Gastrocnemius medialis (tissue), 4 donors: ENCODE results near the gene ANKRD55. TPM values are rescaled to one million over a fixed set of nuclear protein-coding genes. Genes with fewer than 3 reads are reported as not detected.
"Not testable (repeated sequence)": the region's sequence is repeated elsewhere in the genome, so short reads cannot be mapped to it uniquely, and the experiment has no call there.

Experiments used
- ATAC-seq, 2 donors: fragments of 150-250 bp; one replicate each; pipeline ENCODE4 v1.9.1; 2016
- DNase-seq, 2 donors: peaks; one replicate each; pipeline ENCODE4 v3.0.0-alpha.2; 2019
- H3K27ac ChIP-seq, 4 donors: fragments of 200-600 bp; sonication (generic); 1 replicate in 1 of 4; 2 replicates in 3 of 4; pipeline ENCODE4 v1.5.1; 2016 to 2018; ENCODE audit warnings: mild to moderate bottlenecking in 2 of 4, moderate library complexity in 1 of 4
- H3K27me3 ChIP-seq, 3 donors: fragments of 200-600 bp; sonication (generic) in 2 of 3; 1 replicate in 1 of 3; 2 replicates in 2 of 3; pipeline versions ENCODE4 v1.5.1 to v1.6.0; 2016 to 2019; ENCODE audit warnings: mild to moderate bottlenecking in 1 of 3, moderate library complexity in 1 of 3
- H3K36me3 ChIP-seq, 2 donors: fragments of 200-600 bp; sonication (generic) in 1 of 2; one replicate each; pipeline ENCODE4 v1.5.1; 2017 to 2018
- H3K4me1 ChIP-seq, 2 donors: fragments of 200-600 bp; sonication (generic) in 1 of 2; one replicate each; pipeline ENCODE4 v1.5.1; 2016 to 2017; ENCODE audit warnings: mild to moderate bottlenecking in 2 of 2
- H3K4me3 ChIP-seq, 4 donors: fragments of 200-600 bp; sonication (generic) in 3 of 4; 1 replicate in 1 of 4; 2 replicates in 3 of 4; pipeline ENCODE4 v1.5.1; 2016 to 2019; ENCODE audit warnings: mild to moderate bottlenecking in 2 of 4
- H3K9me3 ChIP-seq, 3 donors: fragments of 200-600 bp; sonication (generic) in 2 of 3; 1 replicate in 1 of 3; 2 replicates in 2 of 3; pipeline ENCODE4 v1.5.1; 2016 to 2019
- POLR2A ChIP-seq, 2 donors: fragments of 450-650 bp; IDR thresholded peaks; one replicate each; pipeline ENCODE4 v1.6.1; 2017; ENCODE audit warnings: antibody characterized with exemption in 2 of 2, mild to moderate bottlenecking in 2 of 2, moderate library complexity in 2 of 2
- in situ Hi-C, 4 donors: fragments of 200-750 bp; cut with MboI; loops; one replicate each; pipeline versions ENCODE4 v1.15.0 to v1.8.0; 2017; ENCODE audit warnings: low sequenced_read_pairs in 4 of 4
- intact Hi-C: fragments of 100-400 bp; cut with DNase I; formaldehyde crosslinking; loops from one replicate; pipeline ENCODE4 v1.15.1; 2023; ENCODE audit warnings: low total_unique reads
- total RNA-seq, 4 donors: library from RNA; depleted of rRNA; stranded (reverse); fragments of >200 nt; gene quantifications; one replicate each; pipeline versions ENCODE4 v1.1.0 to v1.2.3, GENCODE V29; 2016
- TF ChIP-seq, protein P1 (sequence below), 5 experiments: fragments of 450-650 bp in 3 of 5; fragments of 200-600 bp in 2 of 5; sonication (generic) in 2 of 5; IDR thresholded peaks in 4 of 5; conservative IDR thresholded peaks in 1 of 5; 1 replicate in 4 of 5; 2 replicates in 1 of 5; pipeline ENCODE4 v1.5.1; 2016 to 2019; ENCODE audit warnings: antibody characterized with exemption in 5 of 5, mild to moderate bottlenecking in 3 of 5, moderate library complexity in 3 of 5

The ANKRD55 gene
- total RNA-seq, 4 donors from 2014 or later = not detected

GRCh38 chr5:56085193-56085592 is 147.9 kb downstream of the ANKRD55 start:
- intact Hi-C loops = no loop called here
- H3K27ac ChIP-seq = no peak overlapping the region
- in situ Hi-C loops = no loop called here
- H3K27me3 ChIP-seq = no peaks in the 10 kb centered on the region
- no peaks in the 10 kb centered on the region for H3K36me3 ChIP-seq
- no peak overlapping the region for H3K4me3 ChIP-seq
- DNase-seq (no peak), ATAC-seq (no peak)
- no peak for TF ChIP-seq POLR2A (IDR thresholded peaks at IDR 0.05)
- TF ChIP-seq, protein P1, sequence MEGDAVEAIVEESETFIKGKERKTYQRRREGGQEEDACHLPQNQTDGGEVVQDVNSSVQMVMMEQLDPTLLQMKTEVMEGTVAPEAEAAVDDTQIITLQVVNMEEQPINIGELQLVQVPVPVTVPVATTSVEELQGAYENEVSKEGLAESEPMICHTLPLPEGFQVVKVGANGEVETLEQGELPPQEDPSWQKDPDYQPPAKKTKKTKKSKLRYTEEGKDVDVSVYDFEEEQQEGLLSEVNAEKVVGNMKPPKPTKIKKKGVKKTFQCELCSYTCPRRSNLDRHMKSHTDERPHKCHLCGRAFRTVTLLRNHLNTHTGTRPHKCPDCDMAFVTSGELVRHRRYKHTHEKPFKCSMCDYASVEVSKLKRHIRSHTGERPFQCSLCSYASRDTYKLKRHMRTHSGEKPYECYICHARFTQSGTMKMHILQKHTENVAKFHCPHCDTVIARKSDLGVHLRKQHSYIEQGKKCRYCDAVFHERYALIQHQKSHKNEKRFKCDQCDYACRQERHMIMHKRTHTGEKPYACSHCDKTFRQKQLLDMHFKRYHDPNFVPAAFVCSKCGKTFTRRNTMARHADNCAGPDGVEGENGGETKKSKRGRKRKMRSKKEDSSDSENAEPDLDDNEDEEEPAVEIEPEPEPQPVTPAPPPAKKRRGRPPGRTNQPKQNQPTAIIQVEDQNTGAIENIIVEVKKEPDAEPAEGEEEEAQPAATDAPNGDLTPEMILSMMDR (IDR thresholded peaks at IDR 0.05 in 4 of 5, conservative IDR thresholded peaks at IDR 0.05 in 1 of 5) = no peak
- H3K9me3 ChIP-seq = no peaks in the 10 kb centered on the region
- H3K4me1 ChIP-seq = peaks cover 4% of the 10 kb centered on the region in 2 donors

GRCh38 chr5:56083286-56083854 is 149.8 kb downstream of the ANKRD55 start:
- Histone ChIP-seq H3K4me3 (no peak overlapping the region), H3K27ac (no peak overlapping the region), H3K36me3 (no peaks in the 10 kb centered on the region), H3K9me3 (no peaks in the 10 kb centered on the region), H3K27me3 (no peaks in the 10 kb centered on the region), H3K4me1 (peaks cover 4 to 8% of the 10 kb centered on the region in 2 donors)
- in situ Hi-C loops = no loop called here
- intact Hi-C loops = no loop called here
- DNase-seq = no peak
- no peak for TF ChIP-seq POLR2A (IDR thresholded peaks at IDR 0.05)
- TF ChIP-seq, protein P1 (IDR thresholded peaks at IDR 0.05 in 4 of 5, conservative IDR thresholded peaks at IDR 0.05 in 1 of 5) = no peak
- no peak for ATAC-seq

DNA sequence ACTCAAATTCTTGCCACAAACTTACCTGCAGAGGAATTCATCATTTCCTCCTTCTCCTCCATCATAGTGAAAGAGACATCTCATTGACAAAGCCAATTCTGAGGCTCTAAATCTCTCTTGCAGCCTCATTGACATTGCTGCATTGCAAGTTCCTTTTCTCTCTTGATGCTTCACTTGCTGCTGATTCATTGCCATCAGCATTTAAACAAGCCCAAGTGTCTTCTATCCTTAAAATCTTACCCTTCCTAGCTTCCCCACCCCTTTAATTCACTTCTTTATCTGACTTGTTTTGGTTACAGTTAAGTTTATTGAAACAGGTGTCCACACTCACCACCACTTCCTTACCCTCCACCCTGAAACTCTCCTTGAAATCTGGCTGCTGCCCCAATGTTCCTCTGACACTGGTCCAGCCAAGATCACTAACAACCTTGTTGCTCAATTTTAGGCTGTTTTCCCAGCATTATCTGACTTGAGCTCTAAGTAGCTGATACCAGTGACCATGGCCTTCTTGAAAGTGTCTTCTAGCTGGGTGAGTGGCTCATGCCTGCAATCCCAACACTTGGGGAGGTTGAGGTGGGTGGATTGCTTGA is 152.0 kb downstream of the ANKRD55 start:
- intact Hi-C loops, in situ Hi-C loops: not testable (repeated sequence)
- H3K27ac ChIP-seq = peak overlapping the region in 2 of 4 donors; percentile 22 to 31

GRCh38 chr5:56080375-56081052 is 152.6 kb downstream of the ANKRD55 start:
- H3K4me3 ChIP-seq = no peak overlapping the region
- H3K4me1 ChIP-seq = peaks cover 4 to 10% of the 10 kb centered on the region in 2 donors
- in situ Hi-C loops (no loop called here), intact Hi-C loops (no loop called here)
- no peak for DNase-seq
- no peak for ATAC-seq
- no peaks in the 10 kb centered on the region for H3K36me3 ChIP-seq
- peak overlapping the region in 1 of 4 donors; percentile 31 for H3K27ac ChIP-seq
- no peaks in the 10 kb centered on the region for H3K9me3 ChIP-seq
- no peak for TF ChIP-seq POLR2A (IDR thresholded peaks at IDR 0.05)
- TF ChIP-seq, protein P1 (IDR thresholded peaks at IDR 0.05 in 4 of 5, conservative IDR thresholded peaks at IDR 0.05 in 1 of 5) = no peak
- H3K27me3 ChIP-seq = no peaks in the 10 kb centered on the region

More for the DNA sequence above, 152.0 kb downstream of the ANKRD55 start:
- H3K27me3 ChIP-seq, H3K36me3 ChIP-seq, H3K4me3 ChIP-seq, DNase-seq, H3K4me1 ChIP-seq, H3K9me3 ChIP-seq: not testable (repeated sequence)
- ATAC-seq = peak; percentile 71 to 82

GRCh38 chr5:56079157-56079500 is 154.0 kb downstream of the ANKRD55 start:
- H3K9me3 ChIP-seq, ATAC-seq, H3K27me3 ChIP-seq, in situ Hi-C loops, H3K4me3 ChIP-seq, H3K36me3 ChIP-seq, H3K27ac ChIP-seq, DNase-seq: not testable (repeated sequence)
- H3K4me1 ChIP-seq = peaks cover 4 to 10% of the 10 kb centered on the region in 2 donors
- intact Hi-C loops = loop anchor here (5.0 kb wide), 1 partner anchor 98 kb away; no protein-coding TSS in a partner anchor
